ENCODE data around the gene SLC24A4. TPM values are rescaled to one million over a fixed set of nuclear protein-coding genes. Genes with fewer than 3 reads are reported as not detected.

SLC24A4 gene
- total and polyA plus RNA-seq, 2 of the 4 experiments (the other 2 are of a cell fraction) = not detected

GRCh38 chr14:92549105-92549858, 226.3 kb downstream of the SLC24A4 start:
- in situ Hi-C loops (cut with MboI; ENCODE audit: low sequenced_read_pairs) (no loop called here), dilution Hi-C loops (cut with HindIII; ENCODE audit: low sequenced_read_pairs, unreplicated experiment) (no loop called here), intact Hi-C loops (cut with micrococcal nuclease) (no loop called here)
- no peak for TF ChIP-seq SMC3 (IDR thresholded peaks at IDR 0.05; ENCODE audit: low read depth, low read length)
- TF ChIP-seq RAD21 (IDR thresholded peaks at IDR 0.05; ENCODE audit: low read length) = no peak
- TF ChIP-seq CTCF (conservative IDR thresholded peaks at IDR 0.05; ENCODE audit: low read depth, low read length) = no peak
- DNase-seq (no peak), ATAC-seq (ENCODE audit: low read depth) (no peak)
- H2AK9ac ChIP-seq (replicated peaks; ENCODE audit: low read depth, low read length, poor library complexity) = no peak overlapping the region
- ChIA-PET POLR2A (ENCODE audit: unreplicated experiment) (no interaction called here), CTCF (interaction anchor here (0.6 kb wide), 1 partner anchor 141 kb away, joined by 4 read pairs; no protein-coding TSS in a partner anchor)
- no peak overlapping the region; the same call in 1 of the 2 replicates for H3K23ac ChIP-seq (ENCODE audit: low read depth, low read length)
- peak overlapping the region; percentile 3; the same call in 1 of the 2 replicates for H2BK120ac ChIP-seq (ENCODE audit: low read depth, low read length)
- no peak overlapping the region for H4K5ac ChIP-seq (ENCODE audit: low read depth, low read length)
- WGBS, 2 experiments (ENCODE audit: extremely low coverage in 2 of 2, insufficient read length in 1 of 2) = 92% methylated on average over 4 of the region's 17 CpGs; no CpG with 5 or more reads in 1 of the 2 experiments
- H2AFZ ChIP-seq (replicated peaks; ENCODE audit: low read length, poor library complexity) = peak overlapping the region; percentile 36
- 0 out of 2 replicates have a peak overlapping the region, but pooled peaks have one; percentile 9 for H2AK5ac ChIP-seq (ENCODE audit: low read depth, low read length)
- no peak overlapping the region; the same call in 1 of the 2 replicates for H4K91ac ChIP-seq (ENCODE audit: insufficient read depth, low read depth, low read length)
- no peak overlapping the region for H3K4me3 ChIP-seq (ENCODE audit: insufficient read depth, low read depth, low read length)
- H4K20me1 ChIP-seq (ENCODE audit: insufficient read depth, low read length) = peaks cover 32% of the 10 kb centered on the region; the same call in 1 of the 2 replicates
- H2BK5ac ChIP-seq (ENCODE audit: low read depth, low read length, poor library complexity, severe bottlenecking) = no peak overlapping the region
- H2BK20ac ChIP-seq (ENCODE audit: low read depth, low read length) = no peak overlapping the region
- H3K27me3 ChIP-seq (ENCODE audit: control insufficient read depth, insufficient read depth, low read length) = no peaks in the 10 kb centered on the region
- H3K36me3 ChIP-seq (ENCODE audit: control insufficient read depth, insufficient read depth, low read length) = no peaks in the 10 kb centered on the region; the same call in 1 of the 2 replicates
- no peak overlapping the region for H3K14ac ChIP-seq (replicated peaks; ENCODE audit: low read depth, low read length)
- H3K9ac ChIP-seq (ENCODE audit: low read depth, low read length) = no peak overlapping the region
- no peaks in the 10 kb centered on the region for H3K9me3 ChIP-seq (ENCODE audit: control insufficient read depth, insufficient read depth, low read length)
- H3K27ac ChIP-seq (ENCODE audit: insufficient read depth, low read length) = no peak overlapping the region
- 0 out of 4 replicates have a peak overlapping the region, but pooled peaks of 1 of the 2 experiments have one; percentile 21 for H4K8ac ChIP-seq (ENCODE audit: low read depth in 2 of 2, low read length in 2 of 2)
- no peak overlapping the region for H3K56ac ChIP-seq (ENCODE audit: extremely low read depth, insufficient read depth, low read length)
- H3K79me1 ChIP-seq (ENCODE audit: low read depth in 1 of 2, low read length in 2 of 2) = peaks cover 35 to 72% of the 10 kb centered on the region in 2 experiments
- H2BK15ac ChIP-seq (ENCODE audit: low read depth, low read length) = no peak overlapping the region; the same call in 2 of the 3 replicates
- no peak overlapping the region; the same call in 1 of the 2 replicates for H3K4ac ChIP-seq (ENCODE audit: low read depth, low read length)
- BruUV-seq (replicated peaks) = no TSS peak
- H3K4me2 ChIP-seq (ENCODE audit: low read depth, low read length) = no peak overlapping the region; the same call in 1 of the 2 replicates
- H3K18ac ChIP-seq (ENCODE audit: low read depth, low read length) = peak overlapping the region; percentile 12; the same call in 1 of the 2 replicates
- peaks cover 18% of the 10 kb centered on the region for H3K4me1 ChIP-seq (ENCODE audit: control insufficient read depth, insufficient read depth, low read length)
- peaks cover 27% of the 10 kb centered on the region for H3K9me1 ChIP-seq (ENCODE audit: insufficient read depth, low read length)

Measured in IMR-90 (cell line).